IMR-90 (cell line): ENCODE results near the gene PRICKLE2. TPM values are rescaled to one million over a fixed set of nuclear protein-coding genes. Genes with fewer than 3 reads are reported as not detected.

Experiments used
- ATAC-seq: fragments of 200-7000 bp; cut with Tn5 transposase; 2 replicates; pipeline ENCODE4 v1.9.1; 2020; ENCODE audit warnings: low read depth, mild to moderate bottlenecking, moderate library complexity
- BruUV-seq: library from RNA; stranded (reverse); fragments of 400-500 nt; replicated peaks from 2 replicates; lab custom pipeline; 2021; lab: Mats Ljungman, UMichigan
- CTCF ChIA-PET: fragments of 300-600 bp; formaldehyde crosslinking; extraction: SDS; loops from one replicate; lab custom pipeline; 2021; ENCODE audit warnings: antibody characterized with exemption; lab: Yijun Ruan, JAX
- POLR2A ChIA-PET: fragments of 300-600 bp; sonication (Branson Sonifier 250); formaldehyde crosslinking; loops from one replicate; lab custom pipeline; 2022; ENCODE audit warnings: antibody characterized with exemption; ENCODE audit not compliant: unreplicated experiment; lab: Charles Lee
- DNase-seq: peaks from one replicate; pipeline ENCODE4 v3.0.0; 2013
- H2AFZ ChIP-seq: replicated peaks from 2 replicates; pipeline ENCODE3; 2013; ENCODE audit warnings: low read length, mild to moderate bottlenecking; ENCODE audit not compliant: poor library complexity
- H2AK5ac ChIP-seq: 2 replicates; pipeline ENCODE4 v1.6.1; 2013; ENCODE audit warnings: low read depth, low read length, inconsistent platforms
- H2AK9ac ChIP-seq: replicated peaks from 2 replicates; pipeline ENCODE3; 2013; ENCODE audit warnings: mild to moderate bottlenecking, low read depth, low read length, moderate library complexity; ENCODE audit not compliant: poor library complexity
- H2BK120ac ChIP-seq: 2 replicates; pipeline ENCODE4 v1.6.1; 2013; ENCODE audit warnings: low read depth, low read length, inconsistent platforms
- H2BK15ac ChIP-seq: 3 replicates; pipeline ENCODE4 v1.6.1; 2013; ENCODE audit warnings: low read depth, low read length, inconsistent platforms
- H2BK20ac ChIP-seq: 2 replicates; pipeline ENCODE4 v1.6.1; 2013; ENCODE audit warnings: low read depth, mild to moderate bottlenecking, inconsistent platforms, low read length, moderate library complexity
- H2BK5ac ChIP-seq: 2 replicates; pipeline ENCODE4 v1.6.1; 2013; ENCODE audit warnings: mild to moderate bottlenecking, low read depth, low read length, inconsistent platforms; ENCODE audit not compliant: poor library complexity, severe bottlenecking
- H3K14ac ChIP-seq: replicated peaks from 2 replicates; pipeline ENCODE4 v1.6.1; 2013; ENCODE audit warnings: low read depth, low read length, inconsistent platforms
- H3K18ac ChIP-seq: 2 replicates; pipeline ENCODE4 v1.6.1; 2013; ENCODE audit warnings: low read depth, low read length, control low read depth
- H3K23ac ChIP-seq: 2 replicates; pipeline ENCODE4 v1.6.1; 2013; ENCODE audit warnings: low read depth, low read length, inconsistent platforms
- H3K27ac ChIP-seq: 2 replicates; pipeline ENCODE4 v1.5.1; 2013; ENCODE audit warnings: mild to moderate bottlenecking, control low read depth, low read length; ENCODE audit not compliant: insufficient read depth
- H3K27me3 ChIP-seq: 2 replicates; pipeline ENCODE4 v1.6.1; 2013; ENCODE audit warnings: low read length; ENCODE audit not compliant: control insufficient read depth, insufficient read depth
- H3K36me3 ChIP-seq: 2 replicates; pipeline ENCODE4 v1.6.1; 2013; ENCODE audit warnings: low read length, mixed read lengths; ENCODE audit not compliant: control insufficient read depth, insufficient read depth
- H3K4ac ChIP-seq: 2 replicates; pipeline ENCODE4 v1.6.1; 2013; ENCODE audit warnings: low read depth, low read length, inconsistent platforms
- H3K4me1 ChIP-seq: 2 replicates; pipeline ENCODE4 v1.6.1; 2013; ENCODE audit warnings: low read length, mixed read lengths; ENCODE audit not compliant: control insufficient read depth, insufficient read depth
- H3K4me2 ChIP-seq: 2 replicates; pipeline ENCODE4 v1.6.1; 2013; ENCODE audit warnings: low read depth, mild to moderate bottlenecking, control low read depth, low read length, moderate library complexity
- H3K4me3 ChIP-seq: 2 replicates; pipeline ENCODE4 v1.5.1; 2013; ENCODE audit warnings: low read depth, mild to moderate bottlenecking, control low read depth, low read length, moderate library complexity; ENCODE audit not compliant: insufficient read depth
- H3K56ac ChIP-seq: 2 replicates; pipeline ENCODE4 v1.6.1; 2013; ENCODE audit warnings: low read length, inconsistent platforms; ENCODE audit not compliant: insufficient read depth; ENCODE audit errors: extremely low read depth
- H3K79me1 ChIP-seq, 2 experiments: 2 replicates each; pipeline ENCODE4 v1.6.1; 2013; ENCODE audit warnings: low read length in 2 of 2, inconsistent platforms in 1 of 2, low read depth in 1 of 2
- H3K9ac ChIP-seq: 2 replicates; pipeline ENCODE4 v1.6.1; 2013; ENCODE audit warnings: low read depth, low read length, control low read depth
- H3K9me1 ChIP-seq: 2 replicates; pipeline ENCODE4 v1.6.1; 2013; ENCODE audit warnings: low read length, inconsistent platforms; ENCODE audit not compliant: insufficient read depth
- H3K9me3 ChIP-seq: 2 replicates; pipeline ENCODE4 v1.6.1; 2013; ENCODE audit warnings: low read length; ENCODE audit not compliant: control insufficient read depth, insufficient read depth
- H4K20me1 ChIP-seq: 2 replicates; pipeline ENCODE4 v1.6.1; 2013; ENCODE audit warnings: low read length, inconsistent platforms; ENCODE audit not compliant: insufficient read depth
- H4K5ac ChIP-seq: 2 replicates; pipeline ENCODE4 v1.6.1; 2013; ENCODE audit warnings: mild to moderate bottlenecking, low read depth, low read length, control low read depth
- H4K8ac ChIP-seq, 2 experiments: 2 replicates each; pipeline ENCODE4 v1.6.1; 2013; ENCODE audit warnings: low read depth in 2 of 2, low read length in 2 of 2, control low read depth in 1 of 2, inconsistent platforms in 1 of 2
- H4K91ac ChIP-seq: 2 replicates; pipeline ENCODE4 v1.6.1; 2013; ENCODE audit warnings: low read depth, low read length, inconsistent platforms; ENCODE audit not compliant: insufficient read depth
- BHLHE40 ChIP-seq: fragments of 150-350 bp; IDR thresholded peaks from 2 replicates; pipeline ENCODE4 v1.6.1; 2016; ENCODE audit warnings: mild to moderate bottlenecking, low read depth, low read length
- CEBPB ChIP-seq: IDR thresholded peaks from 2 replicates; pipeline ENCODE4 v1.6.1; 2012; ENCODE audit warnings: low read depth, low read length, improper control_type of control experiment
- CHD1 ChIP-seq: IDR thresholded peaks from 2 replicates; pipeline ENCODE4 v1.6.1; 2012; ENCODE audit warnings: low read depth, low read length, improper control_type of control experiment
- CTCF ChIP-seq: conservative IDR thresholded peaks from 2 replicates; pipeline ENCODE4 v1.5.1; 2012; ENCODE audit warnings: mild to moderate bottlenecking, low read depth, low read length, improper control_type of control experiment
- ELK1 ChIP-seq: fragments of 150-350 bp; IDR thresholded peaks from 2 replicates; pipeline ENCODE4 v1.6.1; 2016; ENCODE audit warnings: low read depth, mild to moderate bottlenecking, low read length, moderate library complexity, borderline replicate concordance
- FOS ChIP-seq: fragments of 150-350 bp; IDR thresholded peaks from 2 replicates; pipeline ENCODE4 v1.6.1; 2016; ENCODE audit warnings: low read depth, low read length
- MAFK ChIP-seq: IDR thresholded peaks from 2 replicates; pipeline ENCODE4 v1.6.1; 2012; ENCODE audit warnings: low read depth, low read length, improper control_type of control experiment
- MAZ ChIP-seq: IDR thresholded peaks from 2 replicates; pipeline ENCODE4 v1.6.1; 2012; ENCODE audit warnings: low read depth, mild to moderate bottlenecking, low read length, improper control_type of control experiment, moderate library complexity, borderline replicate concordance
- MXI1 ChIP-seq: IDR thresholded peaks from 2 replicates; pipeline ENCODE4 v1.6.1; 2012; ENCODE audit warnings: low read depth, mild to moderate bottlenecking, low read length, moderate library complexity, borderline replicate concordance
- NFE2L2 ChIP-seq: fragments of 150-350 bp; IDR thresholded peaks from 2 replicates; pipeline ENCODE4 v1.6.1; 2016; ENCODE audit warnings: low read depth, mild to moderate bottlenecking, low read length
- POLR2A ChIP-seq: IDR thresholded peaks from 2 replicates; pipeline ENCODE4 v1.6.1; 2012; ENCODE audit warnings: mild to moderate bottlenecking, low read depth, low read length
- RAD21 ChIP-seq: IDR thresholded peaks from 2 replicates; pipeline ENCODE4 v1.6.1; 2012; ENCODE audit warnings: low read length, improper control_type of control experiment
- RCOR1 ChIP-seq: IDR thresholded peaks from 2 replicates; pipeline ENCODE4 v1.6.1; 2012; ENCODE audit warnings: mild to moderate bottlenecking, low read length, improper control_type of control experiment; ENCODE audit not compliant: insufficient replicate concordance
- RFX5 ChIP-seq: IDR thresholded peaks from 2 replicates; pipeline ENCODE4 v1.8.0; 2012; ENCODE audit warnings: low read depth, mild to moderate bottlenecking, low read length, moderate library complexity
- SMC3 ChIP-seq: fragments of 150-350 bp; IDR thresholded peaks from 2 replicates; pipeline ENCODE4 v1.6.1; 2016; ENCODE audit warnings: low read depth, mild to moderate bottlenecking, antibody characterized with exemption, low read length, moderate library complexity
- USF2 ChIP-seq: fragments of 150-350 bp; IDR thresholded peaks from 2 replicates; pipeline ENCODE4 v1.6.1; 2017; ENCODE audit warnings: mild to moderate bottlenecking, antibody characterized with exemption, low read length, low read depth
- WGBS, 2 experiments: methylation state at CpG; one replicate each; pipeline versions ENCODE4 v1.1.5 to v1.1.7; 2013; ENCODE audit warnings: missing lambda C conversion rate in 2 of 2; ENCODE audit not compliant: insufficient read length in 1 of 2; ENCODE audit errors: extremely low coverage in 2 of 2; 5-methylcytosine and 5-hydroxymethylcytosine counted together
- dilution Hi-C: fragments of 300-500 bp; cut with HindIII; formaldehyde crosslinking; loops from one replicate; pipeline ENCODE4 v1.14.3; 2018; ENCODE audit warnings: low sequenced_read_pairs; ENCODE audit not compliant: unreplicated experiment
- in situ Hi-C: fragments of 300-500 bp; cut with MboI; formaldehyde crosslinking; loops from 3 replicates; pipeline ENCODE4 v1.14.3; 2019; ENCODE audit warnings: low sequenced_read_pairs, inconsistent platforms, mixed read lengths
- intact Hi-C: fragments of 100-400 bp; cut with micrococcal nuclease; formaldehyde crosslinking; loops from 2 replicates; pipeline ENCODE4 v1.10.0; 2022
- polyA plus RNA-seq, 3 experiments: library from polyadenylated mRNA; depleted of rRNA; stranded (reverse); fragments of >200 nt; gene quantifications; 2 replicates each; pipeline ENCODE4 v1.2.3, GENCODE V29; 2012; ENCODE audit warnings: low replicate concordance in 1 of 3
- total RNA-seq: library from RNA; depleted of rRNA; stranded (reverse); fragments of >200 nt; gene quantifications from 2 replicates; pipeline ENCODE4 v1.2.3, GENCODE V29; 2012

Gene PRICKLE2
- total and polyA plus RNA-seq, 2 of the 4 experiments (the other 2 are of a cell fraction) = 4.1 to 14.2 TPM

- Histone ChIP-seq H4K8ac (no peak overlapping the region), H2AFZ (no peak overlapping the region), H2BK5ac (no peak overlapping the region), H2BK120ac (no peak overlapping the region), H2AK5ac (peak overlapping the region; percentile 50; the same call in 1 of the 2 replicates), H3K18ac (no peak overlapping the region), H3K4me3 (no peak overlapping the region), H3K4ac (no peak overlapping the region), H3K14ac (no peak overlapping the region), H4K20me1 (peaks cover 17% of the 10 kb centered on the region), H4K91ac (no peak overlapping the region), H3K27ac (no peak overlapping the region), H3K27me3 (no peaks in the 10 kb centered on the region), H4K5ac (no peak overlapping the region), H3K79me1 (peaks cover 57 to 84% of the 10 kb centered on the region in 2 experiments), H3K9me1 (peaks cover 41% of the 10 kb centered on the region), H3K23ac (no peak overlapping the region; the same call in 1 of the 2 replicates), H3K56ac (no peak overlapping the region), H3K9me3 (no peaks in the 10 kb centered on the region), H3K36me3 (peaks cover 26% of the 10 kb centered on the region), H3K9ac (no peak overlapping the region), H3K4me1 (peaks cover 10% of the 10 kb centered on the region), H3K4me2 (no peak overlapping the region), H2BK15ac (no peak overlapping the region), H2BK20ac (no peak overlapping the region; the same call in 1 of the 2 replicates), H2AK9ac (no peak overlapping the region)
- DNase-seq (no peak), ATAC-seq (no peak)
- no peak for TF ChIP-seq ELK1
- TF ChIP-seq CTCF = no peak
- TF ChIP-seq POLR2A = no peak
- no peak for TF ChIP-seq CHD1
- no peak for TF ChIP-seq CEBPB
- no peak for TF ChIP-seq MAFK
- TF ChIP-seq MAZ = no peak
- TF ChIP-seq USF2 = no peak
- no peak for TF ChIP-seq BHLHE40
- no peak for TF ChIP-seq RCOR1
- no peak for TF ChIP-seq SMC3
- no peak for TF ChIP-seq MXI1
- TF ChIP-seq FOS = no peak
- TF ChIP-seq RFX5 = no peak
- no peak for TF ChIP-seq NFE2L2
- no peak for TF ChIP-seq RAD21
- in situ Hi-C loops = no loop called here
- WGBS, 2 experiments = 100% methylated on average over 1 of the region's 4 CpGs; no CpG with 5 or more reads in 1 of the 2 experiments
- ChIA-PET POLR2A (no interaction called here), CTCF (no interaction called here)
- dilution Hi-C loops = no loop called here
- intact Hi-C loops = loop anchor here (5.0 kb wide), 1 partner anchor 108 kb away; no protein-coding TSS in a partner anchor
- no TSS peak for BruUV-seq
Measured at GRCh38 chr3:64140651-64141050, 84.6 kb downstream of the PRICKLE2 start.
